ENCODE results near the gene SPNS3. TPM values are rescaled to one million over a fixed set of nuclear protein-coding genes. Genes with fewer than 3 reads are reported as not detected.
A peak's percentile ranks its signal among the peaks of the same experiment; 100 is the strongest.

Gene SPNS3
- total and polyA plus RNA-seq, 4 experiments from 2014 or later = 1.6 to 5.9 (median 3.4) TPM

DNA sequence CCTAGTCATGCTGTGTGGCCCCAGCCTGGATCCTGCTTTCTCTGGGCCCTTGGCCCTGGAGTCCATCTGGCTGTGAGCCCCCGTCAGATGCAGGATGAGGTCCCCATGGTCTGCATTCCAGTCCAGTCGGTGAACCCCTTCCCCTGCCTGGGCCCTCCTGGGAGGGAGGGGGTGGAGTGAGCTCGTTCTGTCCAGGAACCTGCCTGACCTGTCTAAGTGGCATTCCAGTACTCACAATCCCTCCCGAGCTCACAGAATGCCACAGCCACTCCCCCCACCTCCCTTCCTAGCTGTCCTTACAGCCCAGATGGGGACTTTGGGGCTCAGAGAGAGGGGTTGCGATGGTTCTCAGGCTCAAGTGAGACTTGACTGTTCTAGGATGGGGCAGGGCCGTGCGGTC lies 80.5 kb downstream of the SPNS3 start:
- Mint-ChIP-seq H3K27me3 (no peaks in the 10 kb centered on the region), H3K27ac (no peak overlapping the region), H3K36me3 (no peaks in the 10 kb centered on the region), H3K4me3 (no peak overlapping the region), H3K4me1 (peaks cover 4 to 14% (median 9%) of the 10 kb centered on the region in 4 donors), H3K9me3 (no peaks in the 10 kb centered on the region)
- CTCF ChIA-PET (ENCODE audit: partially characterized antibody) = no interaction called here
- H3K27ac ChIP-seq (ENCODE audit: low read depth, low read length) = no peak overlapping the region
- no peaks in the 10 kb centered on the region for H3K36me3 ChIP-seq (ENCODE audit: insufficient read depth, low read length)
- H3K4me1 ChIP-seq (ENCODE audit: insufficient read depth, low read length) = peaks cover 6% of the 10 kb centered on the region
- H3K27me3 ChIP-seq (ENCODE audit: insufficient read depth, low read length) = no peaks in the 10 kb centered on the region
- POLR2A ChIA-PET (ENCODE audit: partially characterized antibody) = no interaction called here
- no peak for DNase-seq
- H3K9me3 ChIP-seq (ENCODE audit: control insufficient read depth in 1 of 2, low read length in 2 of 2) = no peaks in the 10 kb centered on the region
- H3K4me3 ChIP-seq (ENCODE audit: low read length in 2 of 2) = no peak overlapping the region
- intact Hi-C loops (cut with micrococcal nuclease) = no loop called here

DNA sequence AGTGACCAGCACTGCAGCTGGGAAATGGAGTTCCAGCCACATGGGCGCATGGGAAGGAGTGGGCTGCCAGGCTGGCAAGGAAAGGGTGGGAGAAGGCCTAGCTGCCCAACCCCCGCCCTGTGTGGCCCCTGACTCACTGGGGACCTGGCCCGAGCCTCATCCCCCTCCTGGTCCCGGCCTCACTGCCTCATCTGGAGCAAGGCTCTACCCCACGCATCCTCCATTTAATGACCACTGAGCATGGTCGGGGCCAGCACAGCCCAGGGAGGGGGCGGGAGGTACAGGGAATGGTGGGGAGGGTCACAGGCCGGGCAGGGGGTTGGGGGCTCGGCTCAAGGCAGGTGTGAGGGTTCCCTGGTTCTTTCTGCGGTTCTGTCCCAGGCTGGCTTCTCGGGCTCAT lies 81.0 kb downstream of the SPNS3 start:
- intact Hi-C loops (cut with micrococcal nuclease) = no loop called here
- no peak overlapping the region for H3K4me3 Mint-ChIP-seq
- H3K27ac Mint-ChIP-seq = no peak overlapping the region
- Histone ChIP-seq H3K4me1 (ENCODE audit: insufficient read depth, low read length) (no peaks in the 10 kb centered on the region), H3K4me3 (ENCODE audit: low read length in 2 of 2) (no peak overlapping the region), H3K27me3 (ENCODE audit: insufficient read depth, low read length) (no peaks in the 10 kb centered on the region), H3K36me3 (ENCODE audit: insufficient read depth, low read length) (no peaks in the 10 kb centered on the region), H3K27ac (ENCODE audit: low read depth, low read length) (no peak overlapping the region), H3K9me3 (ENCODE audit: control insufficient read depth in 1 of 2, low read length in 2 of 2) (no peaks in the 10 kb centered on the region)
- POLR2A ChIA-PET (ENCODE audit: partially characterized antibody) = no interaction called here
- no peaks in the 10 kb centered on the region for H3K9me3 Mint-ChIP-seq
- DNase-seq = no peak
- H3K36me3 Mint-ChIP-seq = no peaks in the 10 kb centered on the region
- H3K27me3 Mint-ChIP-seq = no peaks in the 10 kb centered on the region
- H3K4me1 Mint-ChIP-seq = peaks cover 0 to 8% (median 3%) of the 10 kb centered on the region in 4 donors
- CTCF ChIA-PET (ENCODE audit: partially characterized antibody) = no interaction called here

DNA sequence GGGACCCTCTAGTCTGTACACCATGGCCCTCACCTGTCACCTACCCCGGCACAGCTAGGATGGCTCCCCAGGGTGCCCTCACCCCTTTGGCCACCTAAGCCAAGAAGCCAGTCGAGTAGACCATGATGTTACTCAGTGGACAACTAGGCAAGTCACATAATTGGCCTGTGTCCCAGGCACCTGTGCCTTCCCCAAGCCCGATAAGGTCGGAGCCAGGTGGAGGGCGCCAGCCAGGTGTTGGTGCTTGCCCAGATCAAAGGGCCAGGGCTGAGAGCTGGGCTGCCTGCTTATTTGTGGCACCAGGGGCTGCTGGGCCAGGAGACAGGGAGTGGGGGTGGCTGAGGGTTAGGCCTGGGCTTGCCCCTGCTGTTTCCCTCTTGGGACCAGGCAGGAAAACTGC lies 81.8 kb downstream of the SPNS3 start:
- H3K4me1 ChIP-seq (ENCODE audit: insufficient read depth, low read length) = no peaks in the 10 kb centered on the region
- DNase-seq = no peak
- POLR2A ChIA-PET (ENCODE audit: partially characterized antibody) = no interaction called here
- Mint-ChIP-seq H3K36me3 (no peaks in the 10 kb centered on the region), H3K9me3 (no peaks in the 10 kb centered on the region), H3K4me1 (peaks cover 0 to 7% (median 3%) of the 10 kb centered on the region in 4 donors), H3K27ac (no peak overlapping the region), H3K4me3 (no peak overlapping the region), H3K27me3 (no peaks in the 10 kb centered on the region)
- no peaks in the 10 kb centered on the region for H3K9me3 ChIP-seq (ENCODE audit: control insufficient read depth in 1 of 2, low read length in 2 of 2)
- intact Hi-C loops (cut with micrococcal nuclease) = no loop called here
- no peak overlapping the region for H3K27ac ChIP-seq (ENCODE audit: low read depth, low read length)
- CTCF ChIA-PET (ENCODE audit: partially characterized antibody) = no interaction called here
- no peaks in the 10 kb centered on the region for H3K27me3 ChIP-seq (ENCODE audit: insufficient read depth, low read length)
- H3K4me3 ChIP-seq (ENCODE audit: low read length in 2 of 2) = no peak overlapping the region
- no peaks in the 10 kb centered on the region for H3K36me3 ChIP-seq (ENCODE audit: insufficient read depth, low read length)

DNA sequence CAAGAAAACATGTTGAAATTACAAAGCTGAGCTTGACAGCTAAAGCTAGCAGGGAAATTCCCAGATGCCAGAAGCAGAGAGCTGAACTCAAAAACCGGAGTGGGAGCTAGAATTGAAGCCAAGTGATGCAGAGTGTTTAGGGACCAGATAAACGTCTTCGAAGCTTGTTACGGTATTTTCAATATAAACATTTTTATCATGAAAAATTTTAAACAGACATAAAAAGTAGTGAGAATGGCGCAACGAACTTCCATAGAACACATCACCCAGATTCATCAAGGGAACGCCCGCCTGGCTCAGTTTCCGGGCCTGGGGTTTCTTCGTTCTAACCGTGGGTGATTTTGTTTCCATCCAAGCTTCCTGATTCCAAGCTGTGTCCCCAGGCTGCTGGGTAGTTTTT lies 83.0 kb downstream of the SPNS3 start:
- Histone ChIP-seq H3K4me1 (ENCODE audit: insufficient read depth, low read length) (no peaks in the 10 kb centered on the region), H3K27ac (ENCODE audit: low read depth, low read length) (no peak overlapping the region), H3K9me3 (ENCODE audit: control insufficient read depth in 1 of 2, low read length in 2 of 2) (no peaks in the 10 kb centered on the region), H3K4me3 (ENCODE audit: low read length in 2 of 2) (no peak overlapping the region), H3K27me3 (ENCODE audit: insufficient read depth, low read length) (no peaks in the 10 kb centered on the region), H3K36me3 (ENCODE audit: insufficient read depth, low read length) (no peaks in the 10 kb centered on the region)
- no peak for DNase-seq
- Mint-ChIP-seq H3K4me3 (no peak overlapping the region), H3K27me3 (no peaks in the 10 kb centered on the region), H3K4me1 (peaks cover 0 to 1% (median 0%) of the 10 kb centered on the region in 4 donors), H3K9me3 (no peaks in the 10 kb centered on the region), H3K36me3 (no peaks in the 10 kb centered on the region), H3K27ac (no peak overlapping the region)
- POLR2A ChIA-PET (ENCODE audit: partially characterized antibody) = no interaction called here
- intact Hi-C loops (cut with micrococcal nuclease) = no loop called here
- CTCF ChIA-PET (ENCODE audit: partially characterized antibody) = no interaction called here

DNA sequence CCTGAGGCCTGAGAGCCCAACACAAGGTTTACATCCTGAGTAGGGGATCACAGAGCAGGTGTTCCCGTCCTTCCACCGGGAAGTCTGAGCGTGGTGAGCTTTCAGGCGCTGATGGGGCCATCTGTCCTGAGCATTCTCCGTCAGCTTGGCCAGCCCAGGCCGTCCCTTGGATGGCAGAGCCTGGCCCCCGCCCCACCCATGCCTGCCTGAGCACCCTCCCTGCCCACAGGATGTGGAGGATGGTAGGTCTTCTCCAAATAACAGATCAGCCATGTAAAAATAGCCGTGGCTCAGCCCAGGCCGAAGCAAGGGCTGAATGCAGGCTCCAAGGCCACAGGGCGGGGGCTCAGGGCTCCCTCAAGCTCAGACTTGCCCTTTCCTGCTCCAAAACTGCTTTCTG lies 85.2 kb downstream of the SPNS3 start:
- H3K27me3 ChIP-seq (ENCODE audit: insufficient read depth, low read length) = no peaks in the 10 kb centered on the region
- H3K4me1 Mint-ChIP-seq = peaks cover 0 to 1% (median 0%) of the 10 kb centered on the region in 4 donors
- no peak overlapping the region for H3K4me3 Mint-ChIP-seq
- no peaks in the 10 kb centered on the region for H3K4me1 ChIP-seq (ENCODE audit: insufficient read depth, low read length)
- no peaks in the 10 kb centered on the region for H3K36me3 Mint-ChIP-seq
- no peaks in the 10 kb centered on the region for H3K9me3 ChIP-seq (ENCODE audit: control insufficient read depth in 1 of 2, low read length in 2 of 2)
- CTCF ChIA-PET (ENCODE audit: partially characterized antibody) = interaction anchor here (1.1 kb wide), 1 partner anchor 98 kb away, joined by 4 read pairs; no protein-coding TSS in a partner anchor
- H3K27ac ChIP-seq (ENCODE audit: low read depth, low read length) = no peak overlapping the region
- H3K36me3 ChIP-seq (ENCODE audit: insufficient read depth, low read length) = no peaks in the 10 kb centered on the region
- intact Hi-C loops (cut with micrococcal nuclease) = no loop called here
- no peaks in the 10 kb centered on the region for H3K27me3 Mint-ChIP-seq
- no peak overlapping the region for H3K27ac Mint-ChIP-seq
- no peak for DNase-seq
- H3K4me3 ChIP-seq (ENCODE audit: low read length in 2 of 2) = no peak overlapping the region
- POLR2A ChIA-PET (ENCODE audit: partially characterized antibody) = no interaction called here
- H3K9me3 Mint-ChIP-seq = no peaks in the 10 kb centered on the region

DNA sequence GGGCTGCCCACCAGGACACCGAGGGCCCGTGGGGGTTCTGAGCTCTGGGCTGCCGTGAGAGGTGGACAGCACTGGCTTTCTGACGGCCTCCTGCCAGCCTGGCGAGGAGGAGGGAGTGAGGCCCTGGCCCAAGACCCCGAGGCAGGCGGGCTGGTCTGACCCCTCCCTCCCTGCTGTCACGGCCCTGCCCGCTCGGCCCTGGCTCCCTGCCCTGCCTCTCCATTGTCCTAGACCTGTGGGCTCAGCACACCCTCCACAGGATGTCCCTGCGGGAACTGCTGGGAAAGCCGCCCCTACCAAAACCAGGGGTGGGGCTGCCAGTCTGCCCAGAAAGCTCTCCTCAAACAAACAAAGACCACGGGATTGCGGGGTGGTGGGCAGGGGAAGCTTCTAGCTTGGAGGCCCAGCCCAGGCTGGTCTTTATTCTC lies 85.6 kb downstream of the SPNS3 start:
- no peaks in the 10 kb centered on the region for H3K27me3 Mint-ChIP-seq
- H3K36me3 ChIP-seq (ENCODE audit: insufficient read depth, low read length) = no peaks in the 10 kb centered on the region
- H3K27me3 ChIP-seq (ENCODE audit: insufficient read depth, low read length) = no peaks in the 10 kb centered on the region
- H3K9me3 Mint-ChIP-seq = no peaks in the 10 kb centered on the region
- no peak overlapping the region for H3K27ac ChIP-seq (ENCODE audit: low read depth, low read length)
- DNase-seq = no peak
- H3K9me3 ChIP-seq (ENCODE audit: control insufficient read depth in 1 of 2, low read length in 2 of 2) = no peaks in the 10 kb centered on the region
- H3K4me1 ChIP-seq (ENCODE audit: insufficient read depth, low read length) = no peaks in the 10 kb centered on the region
- no peak overlapping the region for H3K4me3 Mint-ChIP-seq
- H3K4me1 Mint-ChIP-seq = peaks cover 0 to 1% (median 0%) of the 10 kb centered on the region in 4 donors
- ChIA-PET CTCF (ENCODE audit: partially characterized antibody) (interaction anchor here (1.1 kb wide), 1 partner anchor 98 kb away, joined by 4 read pairs; no protein-coding TSS in a partner anchor), POLR2A (ENCODE audit: partially characterized antibody) (interaction anchor here (0.6 kb wide), 1 partner anchor 118 kb away, joined by 3 read pairs; no protein-coding TSS in a partner anchor)
- H3K36me3 Mint-ChIP-seq = no peaks in the 10 kb centered on the region
- H3K27ac Mint-ChIP-seq = peak overlapping the region in 1 of 7 donors; percentile 42
- intact Hi-C loops (cut with micrococcal nuclease) = no loop called here
- H3K4me3 ChIP-seq (ENCODE audit: low read length in 2 of 2) = no peak overlapping the region

DNA sequence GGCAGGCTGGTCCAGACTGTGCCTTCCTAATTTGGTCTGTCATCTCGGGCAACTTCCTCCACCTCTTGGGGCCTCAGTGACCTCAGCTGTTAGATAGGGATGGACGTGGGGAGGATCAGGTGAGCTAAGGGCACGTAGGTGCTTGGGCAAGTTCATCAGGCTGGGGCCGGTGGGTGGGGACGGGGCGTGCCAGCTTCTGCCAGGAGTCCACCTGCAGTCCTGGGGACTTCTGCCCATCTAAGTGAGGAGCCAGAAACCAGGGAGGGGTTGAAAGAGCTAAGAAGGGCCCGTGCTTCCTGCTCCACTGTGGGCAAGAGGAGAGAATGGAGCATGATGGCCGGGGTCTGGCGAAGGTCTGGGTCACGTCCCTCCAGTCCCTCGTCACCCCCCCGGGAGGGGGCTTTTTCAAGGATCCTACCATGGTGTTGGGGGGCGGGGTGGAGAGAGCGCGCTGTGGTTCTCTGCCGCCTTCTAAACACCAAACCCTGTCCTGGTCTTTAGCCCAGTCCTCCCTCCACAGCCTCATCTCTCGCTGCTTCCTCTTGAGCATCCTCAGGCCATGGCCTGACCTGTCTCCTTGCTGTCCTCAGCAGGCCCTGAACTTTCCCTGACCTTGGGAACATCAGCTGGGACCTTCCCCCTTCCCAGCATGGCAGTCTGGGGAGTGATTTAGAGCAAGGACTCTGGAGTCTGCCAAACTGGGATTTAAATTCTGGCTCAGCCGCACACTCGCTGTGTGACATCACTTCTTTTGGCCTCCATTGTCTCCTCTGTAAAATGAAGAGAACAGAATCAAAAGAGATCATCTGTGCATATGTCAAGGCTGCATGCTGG lies 86.5 kb downstream of the SPNS3 start:
- Mint-ChIP-seq H3K9me3 (no peaks in the 10 kb centered on the region), H3K4me1 (peaks cover 0 to 1% (median 0%) of the 10 kb centered on the region in 4 donors), H3K4me3 (no peak overlapping the region), H3K27me3 (no peaks in the 10 kb centered on the region), H3K27ac (no peak overlapping the region), H3K36me3 (no peaks in the 10 kb centered on the region)
- Histone ChIP-seq H3K4me3 (ENCODE audit: low read length in 2 of 2) (no peak overlapping the region), H3K27me3 (ENCODE audit: insufficient read depth, low read length) (no peaks in the 10 kb centered on the region), H3K36me3 (ENCODE audit: insufficient read depth, low read length) (no peaks in the 10 kb centered on the region), H3K9me3 (ENCODE audit: control insufficient read depth in 1 of 2, low read length in 2 of 2) (no peaks in the 10 kb centered on the region), H3K27ac (ENCODE audit: low read depth, low read length) (no peak overlapping the region), H3K4me1 (ENCODE audit: insufficient read depth, low read length) (no peaks in the 10 kb centered on the region)
- ChIA-PET POLR2A (ENCODE audit: partially characterized antibody) (interaction anchor here (0.6 kb wide), 1 partner anchor 117 kb away, joined by 3 read pairs; no protein-coding TSS in a partner anchor), CTCF (ENCODE audit: partially characterized antibody) (no interaction called here)
- DNase-seq = no peak
- intact Hi-C loops (cut with micrococcal nuclease) = no loop called here

Measured in CD4-positive, alpha-beta memory T cell (primary cell).